Measurements from ENCODE around the gene PCTP. TPM values are rescaled to one million over a fixed set of nuclear protein-coding genes. Genes with fewer than 3 reads are reported as not detected.

Gene PCTP
- total and polyA plus RNA-seq, 9 of the 15 experiments (the other 6 are each of a cell fraction or from before 2014, with no cell fraction given) = 10.9 to 62.3 (median 41.2) TPM

DNA sequence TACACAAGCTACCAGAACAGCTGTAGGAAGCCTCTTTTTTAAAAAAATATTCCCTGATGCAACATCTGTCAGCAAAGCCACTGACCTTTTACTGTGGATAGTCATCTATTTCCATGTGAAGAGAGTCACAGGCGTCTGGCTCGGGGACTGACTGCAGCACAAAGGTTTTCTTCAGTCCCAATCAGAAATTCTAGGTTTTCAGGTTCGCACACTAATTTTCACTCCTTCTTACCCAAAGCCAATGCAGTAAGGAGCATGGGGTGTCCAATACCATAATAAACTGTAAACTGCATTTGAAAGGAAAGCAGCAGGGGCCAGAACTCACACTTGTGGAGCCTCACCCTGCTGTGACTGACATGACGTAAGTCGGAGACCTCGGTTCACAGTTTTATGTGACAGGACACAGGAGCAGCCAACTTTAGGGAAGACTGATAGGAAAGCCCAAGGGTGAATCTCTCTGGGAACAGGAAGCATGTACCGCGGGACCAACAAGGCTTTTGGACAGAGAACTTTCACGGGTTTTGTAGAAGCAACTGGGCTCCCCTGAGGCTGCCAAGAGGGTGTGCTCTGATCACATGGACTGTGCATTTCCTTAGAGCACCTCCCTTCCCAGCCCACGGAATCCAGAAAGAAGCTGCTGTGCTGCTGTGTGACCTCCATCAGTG, 19.1 kb upstream of the PCTP start (continued):
- TF ChIP-seq, protein P1, sequence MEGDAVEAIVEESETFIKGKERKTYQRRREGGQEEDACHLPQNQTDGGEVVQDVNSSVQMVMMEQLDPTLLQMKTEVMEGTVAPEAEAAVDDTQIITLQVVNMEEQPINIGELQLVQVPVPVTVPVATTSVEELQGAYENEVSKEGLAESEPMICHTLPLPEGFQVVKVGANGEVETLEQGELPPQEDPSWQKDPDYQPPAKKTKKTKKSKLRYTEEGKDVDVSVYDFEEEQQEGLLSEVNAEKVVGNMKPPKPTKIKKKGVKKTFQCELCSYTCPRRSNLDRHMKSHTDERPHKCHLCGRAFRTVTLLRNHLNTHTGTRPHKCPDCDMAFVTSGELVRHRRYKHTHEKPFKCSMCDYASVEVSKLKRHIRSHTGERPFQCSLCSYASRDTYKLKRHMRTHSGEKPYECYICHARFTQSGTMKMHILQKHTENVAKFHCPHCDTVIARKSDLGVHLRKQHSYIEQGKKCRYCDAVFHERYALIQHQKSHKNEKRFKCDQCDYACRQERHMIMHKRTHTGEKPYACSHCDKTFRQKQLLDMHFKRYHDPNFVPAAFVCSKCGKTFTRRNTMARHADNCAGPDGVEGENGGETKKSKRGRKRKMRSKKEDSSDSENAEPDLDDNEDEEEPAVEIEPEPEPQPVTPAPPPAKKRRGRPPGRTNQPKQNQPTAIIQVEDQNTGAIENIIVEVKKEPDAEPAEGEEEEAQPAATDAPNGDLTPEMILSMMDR (IDR thresholded peaks at IDR 0.05 in 2 of 3, conservative IDR thresholded peaks at IDR 0.05 in 1 of 3; ENCODE audit: insufficient read depth in 2 of 3, low read depth in 1 of 3, low read length in 3 of 3) = peak in 1 of 3 experiments; percentile 19; a peak in 2 of 6 replicates
- no peak for TF ChIP-seq FOS (IDR thresholded peaks at IDR 0.05; ENCODE audit: extremely low read depth, insufficient read length)
- TF ChIP-seq, protein P2, sequence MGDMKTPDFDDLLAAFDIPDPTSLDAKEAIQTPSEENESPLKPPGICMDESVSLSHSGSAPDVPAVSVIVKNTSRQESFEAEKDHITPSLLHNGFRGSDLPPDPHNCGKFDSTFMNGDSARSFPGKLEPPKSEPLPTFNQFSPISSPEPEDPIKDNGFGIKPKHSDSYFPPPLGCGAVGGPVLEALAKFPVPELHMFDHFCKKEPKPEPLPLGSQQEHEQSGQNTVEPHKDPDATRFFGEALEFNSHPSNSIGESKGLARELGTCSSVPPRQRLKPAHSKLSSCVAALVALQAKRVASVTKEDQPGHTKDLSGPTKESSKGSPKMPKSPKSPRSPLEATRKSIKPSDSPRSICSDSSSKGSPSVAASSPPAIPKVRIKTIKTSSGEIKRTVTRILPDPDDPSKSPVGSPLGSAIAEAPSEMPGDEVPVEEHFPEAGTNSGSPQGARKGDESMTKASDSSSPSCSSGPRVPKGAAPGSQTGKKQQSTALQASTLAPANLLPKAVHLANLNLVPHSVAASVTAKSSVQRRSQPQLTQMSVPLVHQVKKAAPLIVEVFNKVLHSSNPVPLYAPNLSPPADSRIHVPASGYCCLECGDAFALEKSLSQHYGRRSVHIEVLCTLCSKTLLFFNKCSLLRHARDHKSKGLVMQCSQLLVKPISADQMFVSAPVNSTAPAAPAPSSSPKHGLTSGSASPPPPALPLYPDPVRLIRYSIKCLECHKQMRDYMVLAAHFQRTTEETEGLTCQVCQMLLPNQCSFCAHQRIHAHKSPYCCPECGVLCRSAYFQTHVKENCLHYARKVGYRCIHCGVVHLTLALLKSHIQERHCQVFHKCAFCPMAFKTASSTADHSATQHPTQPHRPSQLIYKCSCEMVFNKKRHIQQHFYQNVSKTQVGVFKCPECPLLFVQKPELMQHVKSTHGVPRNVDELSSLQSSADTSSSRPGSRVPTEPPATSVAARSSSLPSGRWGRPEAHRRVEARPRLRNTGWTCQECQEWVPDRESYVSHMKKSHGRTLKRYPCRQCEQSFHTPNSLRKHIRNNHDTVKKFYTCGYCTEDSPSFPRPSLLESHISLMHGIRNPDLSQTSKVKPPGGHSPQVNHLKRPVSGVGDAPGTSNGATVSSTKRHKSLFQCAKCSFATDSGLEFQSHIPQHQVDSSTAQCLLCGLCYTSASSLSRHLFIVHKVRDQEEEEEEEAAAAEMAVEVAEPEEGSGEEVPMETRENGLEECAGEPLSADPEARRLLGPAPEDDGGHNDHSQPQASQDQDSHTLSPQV (IDR thresholded peaks at IDR 0.05) = peak; percentile 80
- no peak for TF ChIP-seq MTA1 (IDR thresholded peaks at IDR 0.05; ENCODE audit: borderline replicate concordance)
- TF ChIP-seq, protein P3, sequence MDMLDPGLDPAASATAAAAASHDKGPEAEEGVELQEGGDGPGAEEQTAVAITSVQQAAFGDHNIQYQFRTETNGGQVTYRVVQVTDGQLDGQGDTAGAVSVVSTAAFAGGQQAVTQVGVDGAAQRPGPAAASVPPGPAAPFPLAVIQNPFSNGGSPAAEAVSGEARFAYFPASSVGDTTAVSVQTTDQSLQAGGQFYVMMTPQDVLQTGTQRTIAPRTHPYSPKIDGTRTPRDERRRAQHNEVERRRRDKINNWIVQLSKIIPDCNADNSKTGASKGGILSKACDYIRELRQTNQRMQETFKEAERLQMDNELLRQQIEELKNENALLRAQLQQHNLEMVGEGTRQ (CRISPR knock-in tag; IDR thresholded peaks at IDR 0.05) = no peak
- 0 out of 2 replicates have a peak, but pooled peaks have one; percentile 32 for TF ChIP-seq CEBPB (tag; IDR thresholded peaks at IDR 0.05)
- no peak for TF ChIP-seq KLF10 (CRISPR knock-in tag; IDR thresholded peaks at IDR 0.05)
- TF ChIP-seq, protein P4, sequence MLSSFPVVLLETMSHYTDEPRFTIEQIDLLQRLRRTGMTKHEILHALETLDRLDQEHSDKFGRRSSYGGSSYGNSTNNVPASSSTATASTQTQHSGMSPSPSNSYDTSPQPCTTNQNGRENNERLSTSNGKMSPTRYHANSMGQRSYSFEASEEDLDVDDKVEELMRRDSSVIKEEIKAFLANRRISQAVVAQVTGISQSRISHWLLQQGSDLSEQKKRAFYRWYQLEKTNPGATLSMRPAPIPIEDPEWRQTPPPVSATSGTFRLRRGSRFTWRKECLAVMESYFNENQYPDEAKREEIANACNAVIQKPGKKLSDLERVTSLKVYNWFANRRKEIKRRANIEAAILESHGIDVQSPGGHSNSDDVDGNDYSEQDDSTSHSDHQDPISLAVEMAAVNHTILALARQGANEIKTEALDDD (IDR thresholded peaks at IDR 0.05) = no peak
- TF ChIP-seq ESRRB (CRISPR knock-in tag; IDR thresholded peaks at IDR 0.05; ENCODE audit: borderline replicate concordance) = no peak
- TF ChIP-seq, protein P5, sequence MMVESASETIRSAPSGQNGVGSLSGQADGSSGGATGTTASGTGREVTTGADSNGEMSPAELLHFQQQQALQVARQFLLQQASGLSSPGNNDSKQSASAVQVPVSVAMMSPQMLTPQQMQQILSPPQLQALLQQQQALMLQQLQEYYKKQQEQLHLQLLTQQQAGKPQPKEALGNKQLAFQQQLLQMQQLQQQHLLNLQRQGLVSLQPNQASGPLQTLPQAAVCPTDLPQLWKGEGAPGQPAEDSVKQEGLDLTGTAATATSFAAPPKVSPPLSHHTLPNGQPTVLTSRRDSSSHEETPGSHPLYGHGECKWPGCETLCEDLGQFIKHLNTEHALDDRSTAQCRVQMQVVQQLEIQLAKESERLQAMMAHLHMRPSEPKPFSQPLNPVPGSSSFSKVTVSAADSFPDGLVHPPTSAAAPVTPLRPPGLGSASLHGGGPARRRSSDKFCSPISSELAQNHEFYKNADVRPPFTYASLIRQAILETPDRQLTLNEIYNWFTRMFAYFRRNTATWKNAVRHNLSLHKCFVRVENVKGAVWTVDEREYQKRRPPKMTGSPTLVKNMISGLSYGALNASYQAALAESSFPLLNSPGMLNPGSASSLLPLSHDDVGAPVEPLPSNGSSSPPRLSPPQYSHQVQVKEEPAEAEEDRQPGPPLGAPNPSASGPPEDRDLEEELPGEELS (CRISPR knock-in tag; IDR thresholded peaks at IDR 0.05; ENCODE audit: borderline replicate concordance) = 0 out of 2 replicates have a peak, but pooled peaks have one; percentile 31
- TF ChIP-seq, protein P6, sequence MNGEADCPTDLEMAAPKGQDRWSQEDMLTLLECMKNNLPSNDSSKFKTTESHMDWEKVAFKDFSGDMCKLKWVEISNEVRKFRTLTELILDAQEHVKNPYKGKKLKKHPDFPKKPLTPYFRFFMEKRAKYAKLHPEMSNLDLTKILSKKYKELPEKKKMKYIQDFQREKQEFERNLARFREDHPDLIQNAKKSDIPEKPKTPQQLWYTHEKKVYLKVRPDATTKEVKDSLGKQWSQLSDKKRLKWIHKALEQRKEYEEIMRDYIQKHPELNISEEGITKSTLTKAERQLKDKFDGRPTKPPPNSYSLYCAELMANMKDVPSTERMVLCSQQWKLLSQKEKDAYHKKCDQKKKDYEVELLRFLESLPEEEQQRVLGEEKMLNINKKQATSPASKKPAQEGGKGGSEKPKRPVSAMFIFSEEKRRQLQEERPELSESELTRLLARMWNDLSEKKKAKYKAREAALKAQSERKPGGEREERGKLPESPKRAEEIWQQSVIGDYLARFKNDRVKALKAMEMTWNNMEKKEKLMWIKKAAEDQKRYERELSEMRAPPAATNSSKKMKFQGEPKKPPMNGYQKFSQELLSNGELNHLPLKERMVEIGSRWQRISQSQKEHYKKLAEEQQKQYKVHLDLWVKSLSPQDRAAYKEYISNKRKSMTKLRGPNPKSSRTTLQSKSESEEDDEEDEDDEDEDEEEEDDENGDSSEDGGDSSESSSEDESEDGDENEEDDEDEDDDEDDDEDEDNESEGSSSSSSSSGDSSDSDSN (IDR thresholded peaks at IDR 0.05; ENCODE audit: borderline replicate concordance in 1 of 2, low read depth in 2 of 2, low read length in 2 of 2) = peak in 1 of 2 experiments; percentile 14; a peak in 1 of 4 replicates
- no peak for TF ChIP-seq MYC (IDR thresholded peaks at IDR 0.05; ENCODE audit: low read depth, low read length)
- TF ChIP-seq MYC (CRISPR knock-in tag; IDR thresholded peaks at IDR 0.05; ENCODE audit: borderline replicate concordance, low read depth) = no peak
- TF ChIP-seq BMI1 (IDR thresholded peaks at IDR 0.05; ENCODE audit: low read length) = no peak
